OCI-LY1 (cell line): Measurements from ENCODE around the gene NR4A1.

Experiments
- CTCF ChIP-seq: fragments of 200-600 bp; sonication (generic), shearing (Covaris generic); IDR thresholded peaks from 2 replicates; pipeline ENCODE4 v1.5.1; 2017; ENCODE audit warnings: mild to moderate bottlenecking, antibody characterized with exemption, low read length, moderate library complexity, mixed read lengths
- EZH2 ChIP-seq: fragments of 200-600 bp; sonication (generic), shearing (Covaris generic); IDR thresholded peaks from 2 replicates; pipeline ENCODE4 v1.8.0; 2017; ENCODE audit warnings: borderline replicate concordance, mixed run types, mild to moderate bottlenecking, antibody characterized with exemption, low read length, moderate library complexity, mixed read lengths

GRCh38 chr12:52049286-52049685 lies 2.0 kb upstream of the NR4A1 start:
- no peak for TF ChIP-seq CTCF
- no peak for TF ChIP-seq EZH2
